ENCODE data around the gene SPP1. TPM values are rescaled to one million over a fixed set of nuclear protein-coding genes. Genes with fewer than 3 reads are reported as not detected.

SPP1 gene
- total RNA-seq, 1 donor from 2014 or later, result 13.5 TPM

DNA sequence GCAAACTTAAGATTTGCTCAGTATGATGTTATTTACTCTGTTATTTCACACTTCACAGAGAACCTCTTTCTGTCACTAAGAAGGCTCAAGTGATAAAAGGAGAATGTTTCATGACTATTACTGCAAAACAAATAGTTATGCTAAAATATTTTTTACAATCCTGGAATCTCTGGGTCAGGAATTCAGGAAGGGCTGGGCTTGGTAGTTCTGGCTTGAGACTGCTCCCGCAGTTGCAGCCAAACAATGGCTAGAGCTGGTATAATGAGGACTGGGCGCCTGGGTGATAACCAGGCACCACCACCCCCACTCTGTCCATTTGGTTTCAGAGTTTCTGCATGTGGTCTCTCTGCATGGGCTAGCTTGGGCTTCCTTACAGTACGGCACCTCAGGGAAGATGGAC is 28.7 kb upstream of the SPP1 start:
- DNase-seq (ENCODE audit: low spot score), result no peak
- H3K27me3 Mint-ChIP-seq (ENCODE audit: low read depth), result no peaks in the 10 kb centered on the region
- H3K4me1 Mint-ChIP-seq (ENCODE audit: low read depth), result peaks cover 10% of the 10 kb centered on the region
- no peak overlapping the region for H3K4me3 Mint-ChIP-seq (ENCODE audit: unreplicated experiment)
- H3K36me3 Mint-ChIP-seq (ENCODE audit: low read depth), result no peaks in the 10 kb centered on the region
- H3K9me3 Mint-ChIP-seq (ENCODE audit: low read depth), result no peaks in the 10 kb centered on the region
- TF ChIP-seq, protein P1, sequence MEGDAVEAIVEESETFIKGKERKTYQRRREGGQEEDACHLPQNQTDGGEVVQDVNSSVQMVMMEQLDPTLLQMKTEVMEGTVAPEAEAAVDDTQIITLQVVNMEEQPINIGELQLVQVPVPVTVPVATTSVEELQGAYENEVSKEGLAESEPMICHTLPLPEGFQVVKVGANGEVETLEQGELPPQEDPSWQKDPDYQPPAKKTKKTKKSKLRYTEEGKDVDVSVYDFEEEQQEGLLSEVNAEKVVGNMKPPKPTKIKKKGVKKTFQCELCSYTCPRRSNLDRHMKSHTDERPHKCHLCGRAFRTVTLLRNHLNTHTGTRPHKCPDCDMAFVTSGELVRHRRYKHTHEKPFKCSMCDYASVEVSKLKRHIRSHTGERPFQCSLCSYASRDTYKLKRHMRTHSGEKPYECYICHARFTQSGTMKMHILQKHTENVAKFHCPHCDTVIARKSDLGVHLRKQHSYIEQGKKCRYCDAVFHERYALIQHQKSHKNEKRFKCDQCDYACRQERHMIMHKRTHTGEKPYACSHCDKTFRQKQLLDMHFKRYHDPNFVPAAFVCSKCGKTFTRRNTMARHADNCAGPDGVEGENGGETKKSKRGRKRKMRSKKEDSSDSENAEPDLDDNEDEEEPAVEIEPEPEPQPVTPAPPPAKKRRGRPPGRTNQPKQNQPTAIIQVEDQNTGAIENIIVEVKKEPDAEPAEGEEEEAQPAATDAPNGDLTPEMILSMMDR (IDR thresholded peaks at IDR 0.05), result no peak
- no peak overlapping the region for H3K27ac Mint-ChIP-seq (ENCODE audit: unreplicated experiment)

DNA sequence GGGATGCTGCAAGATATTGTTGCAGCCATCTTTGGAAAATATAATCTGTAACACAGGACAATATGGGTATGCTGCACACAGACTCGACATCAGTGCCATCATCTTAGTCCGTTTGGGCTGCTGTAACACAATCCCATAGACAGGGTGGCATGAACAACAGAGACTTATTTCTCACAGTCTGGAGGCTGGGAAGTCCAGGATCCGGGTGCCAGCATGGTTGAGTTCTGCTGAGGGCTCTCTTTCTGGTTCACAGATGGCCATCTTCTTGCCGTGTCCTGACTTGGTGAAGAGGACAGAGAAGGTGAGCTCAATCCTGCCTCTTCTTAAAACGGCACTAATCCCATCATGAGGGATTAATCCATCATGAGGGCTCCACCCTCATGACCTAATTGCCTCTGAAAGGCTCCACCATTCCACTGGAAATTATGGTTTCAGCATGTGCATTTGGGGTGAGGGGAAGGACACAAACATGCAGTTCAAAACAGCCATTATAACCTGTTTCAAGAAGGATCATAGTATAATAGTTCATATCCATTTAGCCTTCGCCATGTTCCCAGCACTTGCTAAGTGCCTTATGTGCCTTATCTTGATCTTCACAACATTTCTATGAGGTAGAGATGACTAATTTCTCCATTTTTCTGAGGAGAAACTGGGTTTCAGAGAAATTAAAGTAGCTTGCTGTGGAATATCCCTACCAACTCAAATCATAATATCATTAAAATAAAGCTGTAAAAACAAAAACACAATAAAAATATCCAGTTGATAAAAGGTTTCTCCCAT is 27.9 kb upstream of the SPP1 start:
- Mint-ChIP-seq H3K4me1 (ENCODE audit: low read depth) (peaks cover 10% of the 10 kb centered on the region), H3K9me3 (ENCODE audit: low read depth) (no peaks in the 10 kb centered on the region), H3K36me3 (ENCODE audit: low read depth) (no peaks in the 10 kb centered on the region), H3K27ac (ENCODE audit: unreplicated experiment) (no peak overlapping the region), H3K27me3 (ENCODE audit: low read depth) (no peaks in the 10 kb centered on the region), H3K4me3 (ENCODE audit: unreplicated experiment) (no peak overlapping the region)
- TF ChIP-seq, protein P1 (IDR thresholded peaks at IDR 0.05), result no peak
- no peak for DNase-seq (ENCODE audit: low spot score)

DNA sequence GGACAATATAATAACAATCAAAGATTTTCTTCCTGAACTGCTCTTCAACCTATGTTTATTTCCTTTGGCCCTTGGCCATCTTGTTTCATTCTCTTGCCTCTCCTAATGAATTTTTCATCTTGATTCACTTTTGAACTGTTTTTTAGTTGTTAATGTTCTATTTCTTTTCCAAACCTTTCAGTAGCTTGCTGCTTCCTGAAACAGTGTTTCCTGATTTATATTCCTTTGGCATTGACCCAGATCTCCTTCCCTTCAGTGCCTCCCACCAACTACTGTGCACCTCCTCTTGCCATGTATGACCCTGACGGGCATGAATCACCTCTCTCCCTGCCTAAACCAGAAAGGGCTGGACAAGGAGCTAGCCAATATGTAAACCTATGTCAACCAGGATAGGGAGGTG is 25.6 kb upstream of the SPP1 start:
- Mint-ChIP-seq H3K4me1 (ENCODE audit: low read depth) (peaks cover 19% of the 10 kb centered on the region), H3K9me3 (ENCODE audit: low read depth) (no peaks in the 10 kb centered on the region), H3K4me3 (ENCODE audit: unreplicated experiment) (no peak overlapping the region), H3K36me3 (ENCODE audit: low read depth) (no peaks in the 10 kb centered on the region), H3K27ac (ENCODE audit: unreplicated experiment) (no peak overlapping the region), H3K27me3 (ENCODE audit: low read depth) (no peaks in the 10 kb centered on the region)
- DNase-seq (ENCODE audit: low spot score), result no peak
- TF ChIP-seq, protein P1 (IDR thresholded peaks at IDR 0.05), result no peak

DNA sequence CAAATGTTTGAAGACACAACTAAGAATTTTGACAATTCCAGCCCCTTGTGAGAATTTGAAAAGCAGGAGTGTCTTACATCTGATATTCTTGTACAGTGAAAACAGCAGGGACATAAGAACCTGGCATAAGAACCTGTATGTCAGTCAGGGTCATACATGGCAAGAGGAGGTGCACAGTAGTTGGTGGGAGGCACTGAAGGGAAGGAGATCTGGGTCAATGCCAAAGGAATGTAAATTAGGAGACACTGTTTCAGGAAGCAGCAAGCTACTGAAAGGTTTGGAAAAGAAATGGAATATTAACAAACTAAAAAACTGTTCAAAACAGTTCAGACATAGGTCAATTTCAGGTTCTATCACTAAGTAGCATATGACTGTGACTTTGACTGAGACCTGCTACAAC is 25.0 kb upstream of the SPP1 start:
- peaks cover 23% of the 10 kb centered on the region for H3K4me1 Mint-ChIP-seq (ENCODE audit: low read depth)
- no peak overlapping the region for H3K4me3 Mint-ChIP-seq (ENCODE audit: unreplicated experiment)
- TF ChIP-seq, protein P1 (IDR thresholded peaks at IDR 0.05), result no peak
- H3K36me3 Mint-ChIP-seq (ENCODE audit: low read depth), result no peaks in the 10 kb centered on the region
- no peak overlapping the region for H3K27ac Mint-ChIP-seq (ENCODE audit: unreplicated experiment)
- H3K27me3 Mint-ChIP-seq (ENCODE audit: low read depth), result no peaks in the 10 kb centered on the region
- DNase-seq (ENCODE audit: low spot score), result no peak
- H3K9me3 Mint-ChIP-seq (ENCODE audit: low read depth), result no peaks in the 10 kb centered on the region

DNA sequence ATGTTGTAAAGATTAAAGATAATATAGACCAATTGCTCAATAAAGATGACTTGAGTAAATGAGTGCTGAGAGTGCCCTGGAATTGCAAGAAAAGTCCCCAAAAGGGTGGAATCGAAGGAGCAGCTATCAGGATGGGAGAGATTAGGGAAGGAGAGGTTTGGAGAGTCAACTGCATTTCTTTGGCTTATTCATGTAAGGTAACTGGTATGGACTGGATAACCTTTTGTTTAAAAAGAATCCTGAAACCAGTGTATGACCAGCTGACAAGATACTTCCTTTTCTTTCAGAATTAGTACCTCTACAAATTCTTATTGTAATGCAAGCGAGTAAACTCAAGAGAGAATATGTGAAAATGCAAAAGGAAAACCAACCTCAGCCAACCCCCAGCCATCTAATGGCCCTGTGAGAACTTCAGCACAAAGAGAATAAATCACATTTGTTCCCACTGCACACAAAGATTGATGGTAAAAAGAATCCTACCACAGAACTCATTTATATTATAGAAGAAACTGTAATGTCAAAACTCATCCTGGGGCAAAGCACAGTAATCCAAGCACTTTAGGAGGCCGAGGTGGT is 24.5 kb upstream of the SPP1 start:
- H3K27ac Mint-ChIP-seq (ENCODE audit: unreplicated experiment), result no peak overlapping the region
- no peaks in the 10 kb centered on the region for H3K9me3 Mint-ChIP-seq (ENCODE audit: low read depth)
- no peak for DNase-seq (ENCODE audit: low spot score)
- no peaks in the 10 kb centered on the region for H3K27me3 Mint-ChIP-seq (ENCODE audit: low read depth)
- peaks cover 28% of the 10 kb centered on the region for H3K4me1 Mint-ChIP-seq (ENCODE audit: low read depth)
- H3K36me3 Mint-ChIP-seq (ENCODE audit: low read depth), result no peaks in the 10 kb centered on the region
- TF ChIP-seq, protein P1 (IDR thresholded peaks at IDR 0.05), result no peak
- H3K4me3 Mint-ChIP-seq (ENCODE audit: unreplicated experiment), result no peak overlapping the region

All from chondrocyte (in vitro differentiated cells).